GM15510 (cell line): ENCODE results near the gene SLC6A6.

Source experiments
- POLR2A ChIP-seq: IDR thresholded peaks from 3 replicates; pipeline ENCODE4 v1.6.1; 2011; ENCODE audit warnings: borderline replicate concordance; ENCODE audit not compliant: insufficient read length; ENCODE audit errors: extremely low read depth

Gene SLC6A6

DNA sequence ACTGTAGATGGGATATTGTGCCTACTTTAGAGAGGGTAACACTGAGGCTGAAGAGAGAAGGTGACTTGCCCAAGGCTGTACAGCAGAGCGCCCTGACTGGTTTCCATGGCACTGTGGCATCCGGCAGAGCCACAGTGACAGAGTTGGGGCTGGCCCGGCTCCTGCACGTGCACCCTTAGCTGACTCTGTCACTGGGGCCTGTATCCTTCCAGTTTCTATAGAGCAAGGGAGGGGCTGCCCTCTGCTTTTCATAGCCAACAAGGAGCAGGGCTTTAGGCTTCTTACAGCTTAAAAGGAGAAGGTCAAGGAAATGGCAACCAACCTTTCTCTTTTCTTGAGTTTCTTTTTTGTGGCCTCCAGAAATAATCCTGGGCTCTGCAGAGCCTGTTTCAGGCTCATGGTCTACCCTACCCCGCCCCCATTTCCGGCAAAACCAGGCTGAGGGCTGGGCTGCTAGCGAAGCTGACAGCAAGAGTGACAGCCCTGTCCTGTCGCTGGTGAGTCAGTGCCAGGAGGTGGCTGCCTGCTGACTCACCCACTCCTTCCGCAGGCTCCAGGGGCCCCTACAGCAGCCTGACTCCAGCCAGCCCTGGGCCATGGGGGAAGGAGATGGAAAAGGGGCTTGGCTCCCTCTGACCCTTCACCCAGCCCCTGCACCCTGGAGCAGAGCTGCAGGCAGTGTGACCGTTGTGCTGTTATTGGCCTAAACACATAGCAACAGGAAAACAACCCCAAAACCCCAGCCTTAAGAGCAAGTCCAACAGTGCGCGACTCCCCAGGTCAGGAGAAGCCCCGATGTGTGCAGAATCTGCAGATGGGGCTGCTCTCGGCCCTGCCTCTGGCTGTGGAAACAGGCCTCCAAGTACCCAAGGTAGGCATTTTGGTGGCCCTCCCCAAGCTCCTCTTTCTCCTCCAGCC lies 29.8 kb downstream of the SLC6A6 start:
- peak; percentile 58 for TF ChIP-seq POLR2A

DNA sequence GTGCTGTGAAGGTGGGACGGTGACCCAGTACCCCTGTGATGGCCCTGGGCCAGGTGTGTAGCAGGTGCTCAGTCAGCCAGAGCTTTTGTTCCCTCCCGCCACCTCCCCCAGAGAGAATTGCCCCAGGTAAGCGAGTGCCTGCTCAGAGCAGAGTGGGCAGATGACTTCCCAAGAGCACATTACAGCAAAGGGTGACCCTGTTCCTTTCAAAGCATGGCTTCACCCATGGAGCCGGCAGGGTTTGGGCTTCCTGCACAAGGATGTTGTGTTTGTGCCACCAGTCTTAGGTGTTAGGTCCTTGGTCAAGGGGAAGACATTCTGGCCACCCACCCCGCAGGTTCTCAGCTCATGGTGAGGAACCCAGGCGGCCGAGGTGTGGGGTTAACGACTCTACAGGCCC lies 30.7 kb downstream of the SLC6A6 start:
- no peak for TF ChIP-seq POLR2A

DNA sequence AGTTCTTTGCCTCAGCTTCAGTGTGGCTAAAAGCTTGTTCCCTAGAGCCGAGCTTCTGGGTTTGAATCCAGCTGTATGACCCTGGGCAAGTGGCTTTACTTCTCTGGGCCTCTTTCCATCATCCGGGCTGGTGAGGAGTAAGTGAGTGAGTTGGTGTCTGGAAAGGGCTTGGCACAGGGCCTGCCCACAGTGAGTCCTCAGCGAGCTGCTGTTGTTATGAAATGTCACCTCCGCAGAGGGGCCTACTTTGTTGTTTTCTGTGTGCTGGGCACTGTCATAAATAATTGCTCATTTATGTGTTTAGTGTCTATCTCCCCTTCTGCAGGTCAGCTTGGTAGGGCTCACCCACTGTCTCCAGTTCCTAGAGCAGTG lies 31.7 kb downstream of the SLC6A6 start:
- no peak for TF ChIP-seq POLR2A

DNA sequence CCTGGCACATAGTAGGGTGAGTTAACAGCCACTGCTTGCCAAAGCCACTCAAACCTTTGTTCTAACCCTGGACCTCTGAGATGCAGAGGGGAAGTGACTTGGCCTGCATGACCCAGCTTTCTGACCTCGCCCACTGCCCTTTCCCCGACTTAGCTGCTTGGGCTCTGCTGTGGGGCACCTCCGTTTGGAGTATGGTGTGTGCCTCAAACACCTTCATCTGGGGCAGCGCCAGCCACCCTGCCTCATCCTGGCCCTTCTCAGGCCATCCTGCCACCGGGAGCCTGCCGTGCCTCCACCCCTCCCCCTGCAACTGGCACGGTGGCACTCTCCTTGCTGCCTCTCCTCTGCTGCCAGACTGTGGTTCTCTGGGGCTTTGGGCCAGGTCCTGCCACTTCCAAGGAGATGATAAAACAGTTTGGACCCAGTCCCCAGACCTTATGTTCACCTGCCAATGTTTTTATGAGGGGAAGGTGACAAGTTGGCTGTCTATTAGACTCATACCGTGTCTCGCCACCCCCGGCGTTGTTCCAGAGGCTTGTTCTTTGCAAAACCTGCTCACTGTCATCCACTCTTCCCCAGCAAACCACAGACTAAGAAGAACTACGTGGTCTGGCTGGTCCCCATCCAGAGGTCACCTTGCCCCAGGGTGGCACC lies 32.2 kb downstream of the SLC6A6 start:
- TF ChIP-seq POLR2A = no peak

DNA sequence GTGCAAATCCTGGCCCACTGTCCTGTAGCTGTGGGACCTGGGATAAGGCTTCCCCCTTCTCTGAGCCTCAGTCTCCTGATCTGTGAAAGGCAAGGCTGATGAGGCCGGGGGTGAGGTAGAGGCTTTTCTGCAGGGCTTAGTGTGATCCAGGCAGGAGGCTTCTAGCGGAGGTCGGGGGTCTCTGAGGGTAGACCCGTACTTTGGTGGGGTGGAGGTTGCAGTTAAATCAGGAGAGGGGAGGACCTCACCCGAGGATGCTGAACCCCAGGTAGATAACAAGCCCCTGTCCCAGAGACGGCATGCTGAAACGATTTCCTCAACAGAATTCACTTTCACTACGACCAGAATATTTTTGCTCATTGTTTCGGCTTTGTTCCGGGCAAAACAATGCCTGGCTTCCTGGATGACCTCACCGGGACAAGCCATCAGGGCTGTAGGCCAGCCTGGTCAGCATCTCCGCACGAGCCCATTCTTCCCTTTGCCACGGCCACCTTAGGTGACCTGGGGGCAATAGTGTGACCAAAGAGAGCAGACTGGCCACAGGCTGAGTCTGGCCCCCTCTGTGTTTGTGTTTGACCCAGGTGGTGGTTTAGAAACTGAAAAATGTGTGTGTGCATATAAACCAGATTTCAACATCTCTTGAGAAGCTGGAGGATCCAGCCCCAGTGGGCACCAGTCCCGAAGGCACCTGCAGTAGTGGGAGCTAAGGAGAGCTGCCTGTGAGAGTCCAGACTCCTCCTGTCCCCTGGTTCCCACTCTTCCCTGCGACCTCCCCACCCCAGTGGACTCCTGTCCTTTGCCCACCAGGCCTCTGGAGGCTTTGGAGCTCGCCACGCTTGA lies 33.0 kb downstream of the SLC6A6 start:
- no peak for TF ChIP-seq POLR2A

DNA sequence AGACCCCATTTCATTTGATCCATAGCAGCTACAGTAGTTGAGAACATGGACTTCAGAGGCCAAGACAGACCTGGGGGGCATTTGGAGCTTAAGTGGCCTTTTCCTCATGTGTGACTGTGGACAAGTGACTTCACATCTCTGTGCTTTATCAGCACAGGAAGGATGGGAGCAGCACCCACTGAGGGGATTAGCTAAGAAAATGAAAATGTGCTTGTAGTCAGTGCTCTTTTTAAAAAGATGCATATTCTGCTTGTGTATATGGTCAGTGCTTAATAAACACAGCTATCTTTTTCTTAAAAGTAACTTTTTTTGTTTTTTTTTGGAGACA lies 34.5 kb downstream of the SLC6A6 start:
- no peak for TF ChIP-seq POLR2A

DNA sequence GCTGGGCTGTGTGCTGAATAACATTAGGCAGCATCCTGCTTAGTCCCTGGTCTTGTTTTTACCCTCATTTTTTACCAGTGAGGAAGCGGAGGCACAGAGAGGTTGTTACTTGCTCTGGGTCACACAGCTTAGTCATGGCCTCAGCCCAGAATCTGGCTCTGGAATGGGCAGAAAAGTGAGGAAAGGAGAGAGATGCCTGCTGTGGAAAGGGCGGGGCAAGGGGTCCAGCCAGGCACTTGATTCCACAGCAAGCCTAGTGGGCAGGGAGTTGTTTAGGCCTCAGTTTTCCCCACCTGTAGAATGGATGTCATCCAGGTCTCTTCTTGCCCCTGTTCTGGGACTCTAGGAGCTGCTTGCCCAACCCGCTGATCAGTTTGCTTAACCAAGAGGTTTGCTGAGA lies 35.9 kb downstream of the SLC6A6 start:
- TF ChIP-seq POLR2A = no peak

DNA sequence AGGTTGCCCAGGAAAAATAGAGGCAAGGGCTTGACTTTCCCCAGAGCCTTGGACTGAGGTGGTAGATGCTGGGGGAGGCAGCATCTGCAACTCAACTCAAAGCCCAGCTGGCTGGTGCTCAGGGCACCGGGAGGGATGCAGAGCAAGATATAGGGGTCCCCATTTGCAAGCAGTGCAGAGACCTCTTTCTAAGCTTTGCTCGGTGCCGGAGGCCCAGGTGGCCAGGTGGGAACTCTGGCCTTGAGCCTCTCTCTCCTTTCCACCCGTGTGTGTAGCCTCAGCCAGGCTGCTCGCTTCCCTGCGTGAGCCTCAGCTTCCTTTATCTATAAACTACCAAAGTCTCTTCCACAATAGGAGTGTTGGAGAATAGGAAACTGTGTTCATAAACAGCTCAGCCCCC lies 36.5 kb downstream of the SLC6A6 start:
- no peak for TF ChIP-seq POLR2A

DNA sequence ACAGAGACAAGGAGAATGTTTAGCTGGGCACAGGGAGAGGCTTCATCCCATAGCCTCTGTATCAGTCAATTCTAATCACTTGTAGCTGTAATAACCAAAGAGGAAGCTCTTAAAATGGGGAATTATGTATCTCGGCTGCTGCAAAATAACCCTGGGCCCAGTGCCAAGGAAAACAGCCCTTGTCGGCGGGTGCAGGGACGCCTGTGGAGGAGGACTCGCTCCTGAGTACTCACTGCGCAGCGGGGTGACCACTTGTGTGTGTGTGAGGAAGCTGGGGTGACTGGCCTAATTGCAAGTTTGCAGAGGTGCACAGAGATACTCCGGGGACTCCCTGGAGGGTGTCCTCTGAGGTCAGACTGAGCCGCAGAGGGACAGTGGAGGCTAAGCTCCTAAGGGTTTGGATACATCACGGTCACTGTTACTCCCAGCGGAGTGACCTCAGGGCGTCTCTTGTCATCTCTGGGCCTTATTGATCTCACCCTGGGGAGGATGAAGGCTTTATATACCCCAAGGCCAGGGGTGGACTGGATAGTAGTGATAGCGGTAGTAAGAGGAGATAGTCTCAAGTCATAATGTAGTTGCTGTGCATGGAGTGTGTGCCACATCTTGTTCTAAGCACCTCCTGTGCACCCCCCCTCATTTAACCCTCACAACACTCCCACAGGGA lies 37.2 kb downstream of the SLC6A6 start:
- TF ChIP-seq POLR2A = no peak

DNA sequence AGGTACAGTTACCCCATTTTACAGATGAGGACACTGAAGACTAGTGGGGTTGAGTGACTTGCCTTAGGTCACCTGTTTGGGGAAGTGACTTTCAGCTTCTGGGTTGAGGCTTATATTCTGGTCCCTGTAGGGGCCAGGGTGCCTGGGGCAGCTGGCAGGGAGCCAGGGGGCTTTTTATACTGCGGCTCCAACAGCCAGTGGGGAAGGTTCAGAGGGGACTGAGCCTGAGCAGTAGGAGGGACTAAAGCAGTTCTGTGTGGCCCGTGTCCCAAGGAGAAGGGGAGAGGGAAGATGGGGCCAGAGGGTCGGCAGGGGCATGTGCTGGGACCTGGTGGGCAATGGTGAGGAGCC lies 37.7 kb downstream of the SLC6A6 start:
- TF ChIP-seq POLR2A = no peak

DNA sequence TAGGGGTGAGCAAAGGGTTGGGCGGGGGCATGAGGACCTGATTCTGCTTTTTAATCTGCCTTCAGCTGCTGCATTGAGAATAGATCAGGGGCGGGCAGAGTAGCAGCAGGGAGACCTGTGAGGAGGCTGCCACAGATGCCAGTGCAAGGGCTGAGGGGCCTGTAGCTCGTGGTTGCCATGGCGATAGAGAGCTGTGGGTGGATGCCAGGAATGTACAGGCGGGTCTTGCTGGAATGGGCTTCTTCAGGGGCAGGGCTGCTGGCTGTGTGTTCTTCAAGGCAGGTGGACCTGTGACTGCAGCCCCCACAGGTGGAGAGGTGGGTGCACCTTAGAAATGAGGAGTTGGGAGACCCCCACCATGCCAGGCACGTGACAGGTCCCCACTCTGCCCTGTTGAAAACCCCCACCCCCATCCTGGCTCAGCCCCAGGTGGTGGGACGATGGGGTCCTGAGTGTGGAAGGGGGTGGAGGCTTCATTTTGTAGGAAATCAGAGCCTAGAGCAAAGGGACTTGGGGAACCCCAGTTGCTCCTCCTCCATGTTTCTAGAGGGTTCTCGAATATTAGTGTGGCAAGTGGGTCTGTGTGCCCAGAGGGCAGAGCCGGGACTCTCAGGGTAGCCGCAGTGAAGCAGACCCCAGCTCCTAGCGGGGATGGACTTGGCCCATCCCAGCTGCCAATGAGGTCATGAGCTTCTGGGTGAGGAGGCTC lies 38.3 kb downstream of the SLC6A6 start:
- no peak for TF ChIP-seq POLR2A

DNA sequence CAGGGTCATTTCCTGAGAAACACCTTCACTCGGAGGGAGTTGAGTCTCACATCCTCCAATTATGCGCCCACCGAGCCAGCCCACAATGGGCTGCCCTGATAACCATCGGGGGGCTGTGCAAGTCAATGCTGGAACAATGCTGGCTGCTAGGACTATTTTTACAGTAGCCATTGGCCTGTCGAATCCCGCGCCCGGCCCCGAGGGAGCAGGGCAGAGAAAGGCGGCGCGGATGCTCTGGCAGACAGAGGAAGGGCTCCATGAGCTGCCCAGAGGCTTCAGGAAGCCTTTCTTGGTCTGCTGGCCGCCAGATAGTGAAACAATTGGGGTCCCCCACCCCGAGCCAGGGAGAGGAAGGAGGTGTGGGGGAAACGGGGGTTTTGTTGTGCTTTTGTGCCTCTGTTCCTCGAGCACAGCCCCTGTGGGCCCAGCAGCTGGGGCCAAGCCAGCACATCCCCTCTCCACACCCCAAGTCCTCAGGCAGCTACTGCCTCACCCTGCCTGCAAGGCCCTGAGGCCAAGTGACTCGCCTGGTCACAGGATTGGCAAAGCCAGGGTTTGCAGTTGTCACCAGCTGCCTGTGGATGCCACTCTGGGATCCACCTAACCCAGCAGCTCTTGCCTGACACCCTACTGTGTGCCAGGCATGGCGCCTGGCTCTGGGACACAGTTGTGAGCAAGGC lies 39.0 kb downstream of the SLC6A6 start:
- no peak for TF ChIP-seq POLR2A

DNA sequence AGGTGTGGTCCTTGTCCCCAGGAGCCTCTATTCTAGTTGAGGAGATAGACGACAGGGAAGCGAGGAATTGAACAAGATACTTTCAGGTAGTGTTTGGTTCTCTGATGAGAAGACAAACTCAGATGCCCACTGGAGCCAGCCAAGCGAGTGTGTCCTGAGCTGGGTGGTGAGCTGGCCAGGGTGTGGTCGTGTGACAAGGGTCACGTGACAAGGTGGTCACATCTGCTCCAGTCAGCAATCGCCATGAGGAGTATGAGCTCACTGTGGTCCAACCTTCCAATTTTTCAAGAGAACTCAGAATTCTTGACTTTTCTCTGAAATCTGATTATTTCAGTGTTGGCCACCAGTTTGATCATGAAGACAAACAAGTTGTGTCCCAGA lies 39.5 kb downstream of the SLC6A6 start:
- TF ChIP-seq POLR2A = no peak

DNA sequence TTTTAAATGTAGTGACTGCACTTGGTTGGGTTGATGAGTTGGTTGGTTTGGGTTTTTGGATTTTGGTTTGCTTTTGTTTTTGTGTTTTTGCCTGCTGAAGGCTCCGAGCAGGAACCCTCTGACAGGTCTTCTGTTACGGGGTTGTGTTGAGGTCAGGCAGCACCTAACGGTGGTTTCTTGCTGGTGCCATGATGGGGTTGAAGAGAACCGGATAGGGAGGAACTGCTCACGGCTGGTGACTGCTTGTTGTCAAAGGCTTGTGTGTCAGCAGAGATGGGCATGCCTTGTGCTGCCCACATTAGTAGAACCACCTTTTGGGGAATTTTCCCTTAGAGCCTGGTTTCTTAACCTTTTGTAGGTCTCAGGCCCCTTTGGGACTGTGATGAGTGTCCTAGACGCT lies 42.0 kb downstream of the SLC6A6 start:
- TF ChIP-seq POLR2A = no peak

DNA sequence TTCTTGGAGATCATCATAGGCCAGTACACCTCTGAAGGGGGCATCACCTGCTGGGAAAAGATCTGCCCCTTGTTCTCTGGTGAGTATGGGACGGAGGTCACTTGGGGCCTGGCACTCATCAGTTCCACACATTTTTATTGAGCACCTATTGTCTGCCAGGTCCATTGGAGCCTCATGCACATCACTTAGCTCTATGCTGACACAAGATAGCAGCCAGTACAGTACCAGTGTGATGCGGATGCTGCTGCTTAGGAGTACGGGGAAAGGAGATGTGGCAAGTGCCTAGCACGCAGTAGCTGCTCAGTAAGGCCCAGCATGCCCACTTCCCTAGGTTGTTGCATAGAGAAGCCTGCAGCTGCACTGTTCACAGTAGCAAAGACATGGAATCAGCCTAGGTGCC lies 43.4 kb downstream of the SLC6A6 start:
- no peak for TF ChIP-seq POLR2A
